ENCODE data around the gene SST. TPM values are rescaled to one million over a fixed set of nuclear protein-coding genes. Genes with fewer than 3 reads are reported as not detected.

The SST gene
- total and polyA plus RNA-seq, 10 of the 15 experiments (the other 5 are each of a cell fraction or from before 2014, with no cell fraction given): 0.35 to 0.38 TPM; not detected in 8

GRCh38 chr3:187651282-187651681 lies 18.9 kb downstream of the SST start:
- BruUV-seq (replicated peaks): no TSS peak
- intact Hi-C loops (cut with micrococcal nuclease; ENCODE audit: unreplicated experiment): no loop called here
- CTCF ChIA-PET: no interaction called here

More at GRCh38 chr3:187651282-187651681, 18.9 kb downstream of the SST start:
- Histone ChIP-seq H3K27me3 (replicated peaks in 1 of 2; ENCODE audit: control insufficient read depth in 2 of 2, insufficient read depth in 2 of 2, low read length in 1 of 2) (peaks cover 2 to 6% of the 10 kb centered on the region in 2 experiments; a peak in 3 of 4 replicates), H3K4me2 (ENCODE audit: control insufficient read depth, insufficient read depth) (no peak overlapping the region), H3K4me1 (ENCODE audit: control insufficient read depth, insufficient read depth, low read length) (peaks cover 4% of the 10 kb centered on the region; the same call in 1 of the 2 replicates), H3K36me3 (ENCODE audit: control insufficient read depth in 2 of 2, insufficient read depth in 2 of 2, low read length in 1 of 2) (no peaks in the 10 kb centered on the region), H4K20me1 (ENCODE audit: control insufficient read depth, insufficient read depth) (no peaks in the 10 kb centered on the region), H2AFZ (ENCODE audit: control insufficient read depth, low read depth, low read length) (no peak overlapping the region), H3K9ac (ENCODE audit: control insufficient read depth, insufficient read depth, low read length) (no peak overlapping the region), H3K4me3 (no peak overlapping the region), H3K9me3 (replicated peaks; ENCODE audit: control insufficient read depth, insufficient read depth, low read length) (no peaks in the 10 kb centered on the region), H3K27ac (ENCODE audit: control insufficient read depth, insufficient read depth) (no peak overlapping the region), H3K79me2 (ENCODE audit: control insufficient read depth, insufficient read depth, low read length) (no peaks in the 10 kb centered on the region)
- in situ Hi-C loops (cut with MboI): no loop called here
- SMC1A ChIA-PET (ENCODE audit: uncharacterized antibody, unreplicated experiment): interaction anchor here (0.7 kb wide), 1 partner anchor 331 kb away, joined by 3 read pairs; no protein-coding TSS in a partner anchor
- DNase-seq (ENCODE audit: low read depth, low spot score) (no peak), FAIRE-seq (no peak), ATAC-seq (no peak)
- POLR2A ChIA-PET: no interaction called here
- 2% methylated on average over 2 of the region's 2 CpGs for WGBS (ENCODE audit: insufficient coverage, insufficient replicate concordance, low lambda C conversion rate, missing lambda C conversion rate)
- RAD21 ChIA-PET (ENCODE audit: unreplicated experiment): no interaction called here
- no peak for TF ChIP-seq BCL11A (IDR thresholded peaks at IDR 0.05; ENCODE audit: low read depth, low read length)
- no peak for TF ChIP-seq ZNF274 (IDR thresholded peaks at IDR 0.05; ENCODE audit: insufficient read depth, insufficient read length)
- TF ChIP-seq IRF5 (IDR thresholded peaks at IDR 0.05; ENCODE audit: borderline replicate concordance): no peak
- TF ChIP-seq SIX5 (IDR thresholded peaks at IDR 0.05; ENCODE audit: low read depth, low read length, severe bottlenecking): no peak
- no peak for TF ChIP-seq RUNX3 (IDR thresholded peaks at IDR 0.05; ENCODE audit: low read length)
- no peak for TF ChIP-seq SREBF1 (IDR thresholded peaks at IDR 0.05; ENCODE audit: low read length)
- no peak for TF ChIP-seq MYC (IDR thresholded peaks at IDR 0.05; ENCODE audit: insufficient read depth, insufficient read length, insufficient replicate concordance, low read length, severe bottlenecking)
- TF ChIP-seq RBBP5 (conservative IDR thresholded peaks at IDR 0.05): no peak
- TF ChIP-seq POLR2AphosphoS5 (IDR thresholded peaks at IDR 0.05; ENCODE audit: low read length): no peak
- TF ChIP-seq FOXK2 (IDR thresholded peaks at IDR 0.05): no peak
- TF ChIP-seq ZSCAN29 (IDR thresholded peaks at IDR 0.05): no peak
- TF ChIP-seq CREM (IDR thresholded peaks at IDR 0.05; ENCODE audit: low read depth): no peak
- no peak for TF ChIP-seq TCF12 (IDR thresholded peaks at IDR 0.05; ENCODE audit: low read depth, low read length)
- TF ChIP-seq USF1 (IDR thresholded peaks at IDR 0.05; ENCODE audit: borderline replicate concordance, extremely low read length, insufficient read depth, low read depth, low read length): no peak
- TF ChIP-seq ZBTB11 (CRISPR knock-in tag; IDR thresholded peaks at IDR 0.05): no peak
- no peak for TF ChIP-seq YBX1 (IDR thresholded peaks at IDR 0.05)
- TF ChIP-seq MEF2A (IDR thresholded peaks at IDR 0.05; ENCODE audit: insufficient read depth, low read depth, low read length): no peak
- no peak for TF ChIP-seq MAX (IDR thresholded peaks at IDR 0.05; ENCODE audit: low read depth, low read length)
- TF ChIP-seq SP1 (IDR thresholded peaks at IDR 0.05; ENCODE audit: low read depth, low read length): no peak

All from GM12878 (cell line).